Measurements from ENCODE around the gene FADD.

Gene FADD

GRCh38 chr11:70233962-70234361 lies 30.9 kb downstream of the FADD start:
- no peak for DNase-seq (ENCODE audit: low read depth in 2 of 2)

- no peak for DNase-seq (ENCODE audit: low read depth in 2 of 2)
Measured at GRCh38 chr11:70240337-70240736, 37.2 kb downstream of the FADD start.

- no peak for DNase-seq (ENCODE audit: low read depth in 2 of 2)
Measured at GRCh38 chr11:70241709-70242108, 38.6 kb downstream of the FADD start.

- no peak for DNase-seq (ENCODE audit: low read depth in 2 of 2)
Measured at GRCh38 chr11:70242885-70243284, 39.8 kb downstream of the FADD start.

GRCh38 chr11:70243912-70244652 lies 41.0 kb downstream of the FADD start:
- DNase-seq (ENCODE audit: low read depth in 2 of 2): no peak

- no peak for DNase-seq (ENCODE audit: low read depth in 2 of 2)
Measured at GRCh38 chr11:70244698-70245097, 41.6 kb downstream of the FADD start.

GRCh38 chr11:70246196-70246595 lies 43.1 kb downstream of the FADD start:
- DNase-seq (ENCODE audit: low read depth in 2 of 2): no peak

- DNase-seq (ENCODE audit: low read depth in 2 of 2): no peak
Measured at GRCh38 chr11:70247042-70247709, 44.1 kb downstream of the FADD start.

- DNase-seq (ENCODE audit: low read depth in 2 of 2): no peak
Measured at GRCh38 chr11:70247710-70248072, 44.6 kb downstream of the FADD start.

- no peak for DNase-seq (ENCODE audit: low read depth in 2 of 2)
Measured at GRCh38 chr11:70250876-70251658, 48.0 kb downstream of the FADD start.

GRCh38 chr11:70251659-70252321 lies 48.7 kb downstream of the FADD start:
- DNase-seq (ENCODE audit: low read depth in 2 of 2): no peak

GRCh38 chr11:70252844-70253243 lies 49.7 kb downstream of the FADD start:
- no peak for DNase-seq (ENCODE audit: low read depth in 2 of 2)

- no peak for DNase-seq (ENCODE audit: low read depth in 2 of 2)
Measured at GRCh38 chr11:70255477-70256116, 52.5 kb downstream of the FADD start.
